ENCODE data around the gene OXLD1. TPM values are rescaled to one million over a fixed set of nuclear protein-coding genes. Genes with fewer than 3 reads are reported as not detected.
"Not testable (repeated sequence)": the region's sequence is repeated elsewhere in the genome, so short reads cannot be mapped to it uniquely, and the experiment has no call there.

The OXLD1 gene
- total RNA-seq, 1 experiment from 2014 or later: 46.7 TPM

DNA sequence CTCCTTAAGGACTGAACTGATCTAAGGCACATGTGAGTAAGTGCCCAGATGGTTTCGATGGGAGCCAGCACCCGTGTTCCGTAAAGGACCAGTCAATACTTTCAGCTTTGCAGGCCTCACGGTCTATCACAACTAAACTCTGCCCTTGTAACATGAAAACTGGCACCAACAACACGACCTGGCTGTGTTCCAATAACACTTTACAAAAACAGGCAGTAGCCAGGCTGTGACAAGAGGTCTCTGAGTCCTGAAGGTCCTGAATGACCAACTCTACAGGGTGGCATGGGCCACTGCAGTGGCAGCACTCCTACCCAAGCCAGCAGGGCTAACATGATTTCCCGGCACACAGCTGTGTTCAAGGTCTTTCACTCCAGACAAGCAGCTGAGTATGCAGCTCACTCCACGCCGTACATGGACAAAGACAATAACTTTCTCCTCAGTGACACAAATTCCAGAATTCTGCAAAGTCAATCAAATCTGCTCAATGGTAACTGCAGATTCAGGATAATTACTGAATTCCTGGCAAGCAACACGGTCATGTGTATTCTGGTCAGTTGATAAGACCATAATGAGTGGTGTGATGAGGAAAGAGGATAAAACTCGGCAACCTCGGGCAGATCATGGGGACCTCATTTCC is 44.8 kb downstream of the OXLD1 start:
- TF ChIP-seq, protein P1, sequence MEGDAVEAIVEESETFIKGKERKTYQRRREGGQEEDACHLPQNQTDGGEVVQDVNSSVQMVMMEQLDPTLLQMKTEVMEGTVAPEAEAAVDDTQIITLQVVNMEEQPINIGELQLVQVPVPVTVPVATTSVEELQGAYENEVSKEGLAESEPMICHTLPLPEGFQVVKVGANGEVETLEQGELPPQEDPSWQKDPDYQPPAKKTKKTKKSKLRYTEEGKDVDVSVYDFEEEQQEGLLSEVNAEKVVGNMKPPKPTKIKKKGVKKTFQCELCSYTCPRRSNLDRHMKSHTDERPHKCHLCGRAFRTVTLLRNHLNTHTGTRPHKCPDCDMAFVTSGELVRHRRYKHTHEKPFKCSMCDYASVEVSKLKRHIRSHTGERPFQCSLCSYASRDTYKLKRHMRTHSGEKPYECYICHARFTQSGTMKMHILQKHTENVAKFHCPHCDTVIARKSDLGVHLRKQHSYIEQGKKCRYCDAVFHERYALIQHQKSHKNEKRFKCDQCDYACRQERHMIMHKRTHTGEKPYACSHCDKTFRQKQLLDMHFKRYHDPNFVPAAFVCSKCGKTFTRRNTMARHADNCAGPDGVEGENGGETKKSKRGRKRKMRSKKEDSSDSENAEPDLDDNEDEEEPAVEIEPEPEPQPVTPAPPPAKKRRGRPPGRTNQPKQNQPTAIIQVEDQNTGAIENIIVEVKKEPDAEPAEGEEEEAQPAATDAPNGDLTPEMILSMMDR (conservative IDR thresholded peaks at IDR 0.05; ENCODE audit: low read depth, low read length): no peak
- TF ChIP-seq EZH2phosphoT487 (IDR thresholded peaks at IDR 0.05; ENCODE audit: borderline replicate concordance, low read length): no peak
- TF ChIP-seq EZH2 (IDR thresholded peaks at IDR 0.05; ENCODE audit: low read length, unreplicated experiment): no peak
- no peak overlapping the region for H2AFZ ChIP-seq (ENCODE audit: low read length)
- H3K79me2 ChIP-seq (ENCODE audit: low read length): peaks cover 69% of the 10 kb centered on the region
- H3K9me2 ChIP-seq (replicated peaks; ENCODE audit: low read length): no peaks in the 10 kb centered on the region
- no peaks in the 10 kb centered on the region for H3K9me3 ChIP-seq (ENCODE audit: low read length)
- H3K4me3 ChIP-seq (ENCODE audit: low read length): no peak overlapping the region
- H3K4me1 ChIP-seq (ENCODE audit: insufficient read depth, low read length): no peaks in the 10 kb centered on the region
- ChIA-PET POLR2A (ENCODE audit: unreplicated experiment) (no interaction called here), CTCF (no interaction called here)
- no peak for DNase-seq
- ATAC-seq: no peak
- intact Hi-C loops (cut with micrococcal nuclease): no loop called here
- H3K36me3 ChIP-seq (ENCODE audit: low read depth, low read length): peaks cover 61% of the 10 kb centered on the region
- no peak overlapping the region for H3K4me2 ChIP-seq (ENCODE audit: low read length)
- H3K27ac ChIP-seq (ENCODE audit: low read length): no peak overlapping the region
- no peaks in the 10 kb centered on the region for H3K27me3 ChIP-seq (ENCODE audit: low read length)
- BruUV-seq (replicated peaks): no TSS peak
- H3K9ac ChIP-seq (ENCODE audit: low read length): no peak overlapping the region
- no peaks in the 10 kb centered on the region for H3F3A ChIP-seq (ENCODE audit: low read length, unreplicated experiment)
- H4K20me1 ChIP-seq (ENCODE audit: low read length): peaks cover 34% of the 10 kb centered on the region; the same call in 1 of the 2 replicates

DNA sequence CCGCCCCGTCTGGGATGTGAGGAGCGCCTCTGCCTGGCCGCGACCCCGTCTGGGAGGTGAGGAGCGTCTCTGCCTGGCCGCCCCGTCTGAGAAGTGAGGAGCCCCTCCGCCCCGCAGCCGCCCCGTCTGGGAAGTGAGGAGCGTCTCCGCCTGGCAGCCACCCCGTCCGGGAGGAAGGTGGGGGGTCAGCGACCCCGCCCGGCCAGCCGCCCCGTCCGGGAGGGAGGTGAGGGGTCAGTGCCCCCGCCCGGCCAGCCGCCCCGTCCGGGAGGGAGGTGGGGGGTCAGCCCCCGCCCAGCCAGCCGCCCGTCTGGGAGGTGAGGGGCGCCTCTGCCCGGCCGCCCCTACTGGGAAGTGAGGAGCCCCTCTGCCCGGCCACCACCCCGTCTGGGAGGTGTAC is 48.1 kb downstream of the OXLD1 start:
- H3K4me3 ChIP-seq (ENCODE audit: low read length); ATAC-seq; intact Hi-C loops (cut with micrococcal nuclease); H3K9me3 ChIP-seq (ENCODE audit: low read length); BruUV-seq (replicated peaks); POLR2A ChIA-PET (ENCODE audit: unreplicated experiment); H3K4me1 ChIP-seq (ENCODE audit: insufficient read depth, low read length); DNase-seq; H3K27ac ChIP-seq (ENCODE audit: low read length); H3F3A ChIP-seq (ENCODE audit: low read length, unreplicated experiment); H3K27me3 ChIP-seq (ENCODE audit: low read length); CTCF ChIA-PET; H3K4me2 ChIP-seq (ENCODE audit: low read length); H2AFZ ChIP-seq (ENCODE audit: low read length); H3K9ac ChIP-seq (ENCODE audit: low read length); H3K9me2 ChIP-seq (replicated peaks; ENCODE audit: low read length): not testable (repeated sequence)
- H3K36me3 ChIP-seq (ENCODE audit: low read depth, low read length): peaks cover 60% of the 10 kb centered on the region
- H4K20me1 ChIP-seq (ENCODE audit: low read length): peaks cover 49% of the 10 kb centered on the region
- H3K79me2 ChIP-seq (ENCODE audit: low read length): peaks cover 79% of the 10 kb centered on the region

DNA sequence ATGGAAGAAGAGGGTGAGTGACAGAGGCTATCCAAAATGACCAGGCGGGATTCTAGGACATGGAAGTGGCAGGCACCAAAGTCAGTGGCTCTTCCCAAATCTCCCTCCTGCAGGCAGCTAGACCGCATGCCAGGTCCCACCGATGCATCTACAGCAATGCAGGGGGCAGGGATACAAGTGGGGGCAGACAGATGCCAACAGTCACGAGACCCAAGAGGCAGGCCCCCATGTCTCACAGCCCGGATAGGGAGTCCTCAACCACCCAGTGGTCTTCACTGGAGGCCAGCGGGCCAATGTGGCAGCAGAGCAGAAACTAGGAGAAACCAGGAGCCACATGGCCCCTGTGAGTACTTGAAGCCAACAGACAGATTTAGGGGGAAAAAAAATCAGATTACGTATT is 49.5 kb downstream of the OXLD1 start:
- Histone ChIP-seq H3K4me2 (ENCODE audit: low read length) (no peak overlapping the region), H3K9ac (ENCODE audit: low read length) (no peak overlapping the region), H3K4me3 (ENCODE audit: low read length) (no peak overlapping the region), H3K9me3 (ENCODE audit: low read length) (no peaks in the 10 kb centered on the region), H3K79me2 (ENCODE audit: low read length) (peaks cover 81% of the 10 kb centered on the region), H3K4me1 (ENCODE audit: insufficient read depth, low read length) (no peaks in the 10 kb centered on the region), H4K20me1 (ENCODE audit: low read length) (peaks cover 57% of the 10 kb centered on the region), H3K9me2 (replicated peaks; ENCODE audit: low read length) (no peaks in the 10 kb centered on the region), H3K27ac (ENCODE audit: low read length) (no peak overlapping the region), H3K27me3 (ENCODE audit: low read length) (no peaks in the 10 kb centered on the region), H2AFZ (ENCODE audit: low read length) (no peak overlapping the region), H3F3A (ENCODE audit: low read length, unreplicated experiment) (no peaks in the 10 kb centered on the region), H3K36me3 (ENCODE audit: low read depth, low read length) (peaks cover 59% of the 10 kb centered on the region)
- ChIA-PET POLR2A (ENCODE audit: unreplicated experiment) (no interaction called here), CTCF (no interaction called here)
- ATAC-seq (no peak), DNase-seq (no peak)
- intact Hi-C loops (cut with micrococcal nuclease): no loop called here
- BruUV-seq (replicated peaks): no TSS peak
- TF ChIP-seq EZH2phosphoT487 (IDR thresholded peaks at IDR 0.05; ENCODE audit: borderline replicate concordance, low read length): no peak
- TF ChIP-seq EZH2 (IDR thresholded peaks at IDR 0.05; ENCODE audit: low read length, unreplicated experiment): no peak
- TF ChIP-seq, protein P1 (conservative IDR thresholded peaks at IDR 0.05; ENCODE audit: low read depth, low read length): no peak

All from PC-3 (cell line).